ENCODE results near the gene ITPKB. TPM values are rescaled to one million over a fixed set of nuclear protein-coding genes. Genes with fewer than 3 reads are reported as not detected.

ITPKB gene
- polyA plus RNA-seq, 1 of the 3 experiments (the other 2 are of a cell fraction) = 2.4 TPM

DNA sequence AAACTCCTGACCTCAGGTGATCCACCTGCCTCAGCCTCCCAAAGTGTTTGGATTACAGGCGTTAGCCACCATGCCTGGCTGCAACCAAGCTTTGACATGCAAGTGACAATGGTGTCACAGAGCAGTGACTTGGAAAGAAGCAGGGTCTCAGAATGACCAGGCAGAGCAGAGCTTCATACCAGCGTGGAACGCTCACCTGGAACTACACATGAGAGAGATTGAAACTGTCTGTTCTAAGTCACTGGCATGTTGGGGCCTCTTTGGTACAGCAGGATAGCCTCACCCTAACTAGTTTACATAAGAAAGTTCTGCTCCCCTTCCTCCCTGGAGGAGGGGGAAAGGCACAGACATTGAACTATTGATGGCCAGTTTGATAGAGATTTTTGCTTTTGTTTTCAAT lies 47.5 kb upstream of the ITPKB start (continued):
- TF ChIP-seq EZH2phosphoT487 (IDR thresholded peaks at IDR 0.05; ENCODE audit: borderline replicate concordance, low read depth) = no peak
- no peak for TF ChIP-seq GATA2 (CRISPR knock-in tag; IDR thresholded peaks at IDR 0.05)
- TF ChIP-seq YY1 (IDR thresholded peaks at IDR 0.05; ENCODE audit: low read depth) = no peak
- TF ChIP-seq RCOR1 (IDR thresholded peaks at IDR 0.05; ENCODE audit: low read length) = no peak
- no peak for TF ChIP-seq FOXJ3 (CRISPR knock-in tag; IDR thresholded peaks at IDR 0.05)
- TF ChIP-seq, protein P1, sequence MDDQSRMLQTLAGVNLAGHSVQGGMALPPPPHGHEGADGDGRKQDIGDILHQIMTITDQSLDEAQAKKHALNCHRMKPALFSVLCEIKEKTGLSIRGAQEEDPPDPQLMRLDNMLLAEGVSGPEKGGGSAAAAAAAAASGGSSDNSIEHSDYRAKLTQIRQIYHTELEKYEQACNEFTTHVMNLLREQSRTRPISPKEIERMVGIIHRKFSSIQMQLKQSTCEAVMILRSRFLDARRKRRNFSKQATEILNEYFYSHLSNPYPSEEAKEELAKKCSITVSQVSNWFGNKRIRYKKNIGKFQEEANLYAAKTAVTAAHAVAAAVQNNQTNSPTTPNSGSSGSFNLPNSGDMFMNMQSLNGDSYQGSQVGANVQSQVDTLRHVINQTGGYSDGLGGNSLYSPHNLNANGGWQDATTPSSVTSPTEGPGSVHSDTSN (IDR thresholded peaks at IDR 0.05) = no peak
- no peak for TF ChIP-seq CHD2 (IDR thresholded peaks at IDR 0.05; ENCODE audit: low read length, partially characterized antibody)

DNA sequence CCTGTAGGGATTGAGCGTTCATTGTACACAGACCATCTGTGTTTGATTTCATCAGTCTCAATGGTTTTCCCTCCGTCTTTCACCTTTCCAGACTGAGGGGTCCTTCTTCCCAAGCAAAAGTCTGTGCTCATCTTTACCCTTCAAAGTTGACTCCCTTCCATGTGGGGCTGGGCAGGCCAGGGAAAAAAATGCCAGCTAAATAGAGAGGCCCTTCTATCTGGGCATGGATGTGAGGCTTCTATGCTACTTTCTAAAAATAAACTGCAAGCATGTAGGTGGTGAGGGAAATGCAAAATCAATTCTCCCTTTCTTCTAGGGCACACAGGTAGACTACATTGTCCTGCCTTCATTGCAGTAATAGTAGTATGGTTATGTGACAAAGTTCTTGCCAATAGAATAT lies 46.7 kb upstream of the ITPKB start:
- no peak for DNase-seq
- Histone ChIP-seq H3K36me3 (replicated peaks in 1 of 2; ENCODE audit: control insufficient read depth in 1 of 2, insufficient read depth in 2 of 2, low read length in 1 of 2) (no peaks in the 10 kb centered on the region), H3K9me2 (no peaks in the 10 kb centered on the region), H3K4me3 (ENCODE audit: low read depth in 2 of 2, low read length in 1 of 2) (no peak overlapping the region), H2AFZ (ENCODE audit: low read depth) (no peak overlapping the region), H3F3A (replicated peaks; ENCODE audit: insufficient read depth) (no peaks in the 10 kb centered on the region), H3K4me1 (ENCODE audit: control insufficient read depth in 1 of 2, insufficient read depth in 2 of 2, low read depth in 1 of 2, low read length in 1 of 2) (no peaks in the 10 kb centered on the region), H3K9me3 (no peaks in the 10 kb centered on the region), H3K27ac (ENCODE audit: low read depth in 2 of 2, low read length in 1 of 2) (no peak overlapping the region), H3K27me3 (ENCODE audit: insufficient read depth) (0 out of 2 replicates have a peak, but pooled peaks cover 7% of the 10 kb centered on the region), H3K79me2 (ENCODE audit: insufficient read depth) (no peaks in the 10 kb centered on the region), H4K20me1 (ENCODE audit: insufficient read depth) (no peaks in the 10 kb centered on the region), H3K9ac (no peak overlapping the region), H3K4me2 (no peak overlapping the region)
- WGBS (ENCODE audit: low lambda C conversion rate) = 46% methylated on average over 2 of the region's 2 CpGs
- POLR2A ChIA-PET = no interaction called here
- CTCF ChIA-PET = no interaction called here
- no peak for TF ChIP-seq CHD2 (IDR thresholded peaks at IDR 0.05; ENCODE audit: low read length, partially characterized antibody)

DNA sequence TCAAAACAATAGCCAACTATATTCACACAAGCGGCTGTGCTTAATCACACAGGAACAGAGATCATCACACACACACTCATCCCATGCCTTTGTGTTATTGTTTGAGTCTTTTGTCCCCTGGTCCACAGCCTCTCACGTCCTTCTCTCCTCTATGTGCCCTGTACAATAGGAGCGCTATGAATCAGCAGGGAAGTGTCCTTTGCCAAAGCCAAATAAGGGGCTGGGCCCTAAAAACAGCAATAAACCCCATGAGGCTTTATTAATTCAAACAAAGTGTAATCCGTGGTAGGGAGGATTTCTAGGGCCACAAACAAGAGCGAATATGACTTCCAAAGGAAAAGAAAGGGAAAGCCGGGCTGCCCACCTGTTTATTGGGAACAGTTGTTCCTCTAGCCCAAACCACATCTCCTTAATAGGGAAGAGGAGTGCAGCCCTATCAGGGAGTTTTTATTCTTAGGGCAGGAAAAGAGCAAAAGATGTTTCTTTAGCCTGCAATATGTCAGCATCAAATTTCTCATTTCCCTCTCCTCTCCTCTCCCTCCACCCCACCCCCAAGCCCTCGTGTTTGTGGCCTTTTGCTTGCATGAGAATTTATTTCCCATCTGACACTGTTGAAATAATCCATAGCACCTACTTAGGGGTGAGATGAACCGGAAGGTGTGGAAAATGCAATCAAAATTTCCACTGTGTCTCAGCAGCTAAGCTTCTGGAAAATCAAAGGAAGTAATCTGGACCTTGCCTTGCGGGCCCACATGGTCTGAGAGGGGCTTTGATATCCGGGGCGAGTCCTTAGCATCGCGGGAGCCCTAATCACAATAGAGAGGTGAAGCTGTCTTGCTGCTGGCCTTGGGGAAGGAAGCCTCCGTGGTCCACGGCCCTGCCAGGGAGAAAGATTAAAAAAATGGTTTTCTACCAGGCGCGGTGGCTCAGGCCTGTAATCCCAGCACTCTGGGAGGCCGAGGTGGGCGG lies 45.3 kb upstream of the ITPKB start:
- WGBS (ENCODE audit: low lambda C conversion rate) = 72% methylated on average over 19 of the region's 19 CpGs
- no peaks in the 10 kb centered on the region for H4K20me1 ChIP-seq (ENCODE audit: insufficient read depth)
- TF ChIP-seq, protein P2, sequence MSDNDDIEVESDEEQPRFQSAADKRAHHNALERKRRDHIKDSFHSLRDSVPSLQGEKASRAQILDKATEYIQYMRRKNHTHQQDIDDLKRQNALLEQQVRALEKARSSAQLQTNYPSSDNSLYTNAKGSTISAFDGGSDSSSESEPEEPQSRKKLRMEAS (IDR thresholded peaks at IDR 0.05; ENCODE audit: low read depth) = no peak
- TF ChIP-seq EZH2phosphoT487 (IDR thresholded peaks at IDR 0.05; ENCODE audit: borderline replicate concordance, low read depth) = no peak
- TF ChIP-seq, protein P3, sequence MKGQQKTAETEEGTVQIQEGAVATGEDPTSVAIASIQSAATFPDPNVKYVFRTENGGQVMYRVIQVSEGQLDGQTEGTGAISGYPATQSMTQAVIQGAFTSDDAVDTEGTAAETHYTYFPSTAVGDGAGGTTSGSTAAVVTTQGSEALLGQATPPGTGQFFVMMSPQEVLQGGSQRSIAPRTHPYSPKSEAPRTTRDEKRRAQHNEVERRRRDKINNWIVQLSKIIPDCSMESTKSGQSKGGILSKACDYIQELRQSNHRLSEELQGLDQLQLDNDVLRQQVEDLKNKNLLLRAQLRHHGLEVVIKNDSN (IDR thresholded peaks at IDR 0.05; ENCODE audit: borderline replicate concordance, low read depth) = no peak
- POLR2A ChIA-PET = no interaction called here
- H2AFZ ChIP-seq (ENCODE audit: low read depth) = no peak overlapping the region
- 0 out of 2 replicates have a peak, but pooled peaks cover 7% of the 10 kb centered on the region for H3K27me3 ChIP-seq (ENCODE audit: insufficient read depth)
- no peaks in the 10 kb centered on the region for H3K36me3 ChIP-seq (replicated peaks in 1 of 2; ENCODE audit: control insufficient read depth in 1 of 2, insufficient read depth in 2 of 2, low read length in 1 of 2)
- H3K4me1 ChIP-seq (ENCODE audit: control insufficient read depth in 1 of 2, insufficient read depth in 2 of 2, low read depth in 1 of 2, low read length in 1 of 2) = no peaks in the 10 kb centered on the region
- H3K9ac ChIP-seq = no peak overlapping the region
- H3K9me2 ChIP-seq = no peaks in the 10 kb centered on the region
- no peak for DNase-seq
- H3K4me3 ChIP-seq (ENCODE audit: low read depth in 2 of 2, low read length in 1 of 2) = no peak overlapping the region
- no peaks in the 10 kb centered on the region for H3F3A ChIP-seq (replicated peaks; ENCODE audit: insufficient read depth)
- no peaks in the 10 kb centered on the region for H3K9me3 ChIP-seq
- H3K79me2 ChIP-seq (ENCODE audit: insufficient read depth) = no peaks in the 10 kb centered on the region
- H3K27ac ChIP-seq (ENCODE audit: low read depth in 2 of 2, low read length in 1 of 2) = no peak overlapping the region
- no peak overlapping the region for H3K4me2 ChIP-seq
- CTCF ChIA-PET = interaction anchor here (1.4 kb wide), 1 partner anchor 123 kb away, joined by 4 read pairs; no protein-coding TSS in a partner anchor
